ENCODE measurements around the gene HAO2. TPM values are rescaled to one million over a fixed set of nuclear protein-coding genes. Genes with fewer than 3 reads are reported as not detected.

The HAO2 gene
- total and polyA plus RNA-seq, 4 donors = 0.27 to 0.56 TPM; not detected in 2

GRCh38 chr1:119388450-119388849 lies 19.9 kb downstream of the HAO2 start:
- no peaks in the 10 kb centered on the region for H3K4me1 ChIP-seq (ENCODE audit: control insufficient read depth, insufficient read depth, low read length)
- no CpG with 5 or more reads among the region's 1 CpG for WGBS (ENCODE audit: insufficient coverage)
- no peaks in the 10 kb centered on the region for H3K9me3 ChIP-seq (ENCODE audit: control insufficient read depth, insufficient read depth, low read length)
- H3K4me3 ChIP-seq (ENCODE audit: low read depth, low read length) = no peak overlapping the region
- no peak for DNase-seq (ENCODE audit: low read depth in 4 of 6, low spot score in 6 of 6)
- no peaks in the 10 kb centered on the region for H3K27me3 ChIP-seq (ENCODE audit: control insufficient read depth, insufficient read depth, low read length)
- H3K36me3 ChIP-seq (ENCODE audit: control insufficient read depth, insufficient read depth, low read length) = no peaks in the 10 kb centered on the region
- H3K27ac ChIP-seq (ENCODE audit: low read depth, low read length) = no peak overlapping the region

DNA sequence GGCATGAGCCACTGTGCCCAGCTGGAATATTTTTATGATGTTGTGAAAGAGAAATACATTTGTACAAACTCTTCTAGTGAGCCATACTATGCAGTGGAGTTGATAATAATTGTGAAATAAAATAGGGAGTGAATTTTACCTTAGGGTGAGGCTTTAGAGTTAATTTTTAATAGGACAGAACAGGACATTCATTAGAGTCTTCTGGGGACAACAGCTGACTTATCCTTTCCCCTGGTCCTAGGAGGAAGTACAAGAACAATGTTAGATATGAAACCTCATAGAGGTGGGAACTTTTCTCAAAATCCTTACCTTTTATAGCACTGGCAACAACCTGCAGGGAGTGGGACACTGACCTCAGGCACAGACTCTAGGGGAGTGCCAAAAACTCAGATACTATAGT lies 21.9 kb downstream of the HAO2 start:
- Histone ChIP-seq H3K4me3 (ENCODE audit: low read depth, low read length) (no peak overlapping the region), H3K27me3 (ENCODE audit: control insufficient read depth, insufficient read depth, low read length) (no peaks in the 10 kb centered on the region), H3K36me3 (ENCODE audit: control insufficient read depth, insufficient read depth, low read length) (no peaks in the 10 kb centered on the region), H3K4me1 (ENCODE audit: control insufficient read depth, insufficient read depth, low read length) (no peaks in the 10 kb centered on the region), H3K9me3 (ENCODE audit: control insufficient read depth, insufficient read depth, low read length) (no peaks in the 10 kb centered on the region), H3K27ac (ENCODE audit: low read depth, low read length) (no peak overlapping the region)
- no peak for DNase-seq (ENCODE audit: low read depth in 4 of 6, low spot score in 6 of 6)

- H3K27ac ChIP-seq (ENCODE audit: low read depth, low read length) = no peak overlapping the region
These were observed 23.2 kb downstream of the HAO2 start for GRCh38 chr1:119391749-119392148.

GRCh38 chr1:119394085-119394484 lies 25.5 kb downstream of the HAO2 start:
- WGBS (ENCODE audit: insufficient coverage) = 100% methylated on average over 1 of the region's 1 CpG
- H3K36me3 ChIP-seq (ENCODE audit: control insufficient read depth, insufficient read depth, low read length) = no peaks in the 10 kb centered on the region
- no peaks in the 10 kb centered on the region for H3K27me3 ChIP-seq (ENCODE audit: control insufficient read depth, insufficient read depth, low read length)
- no peak overlapping the region for H3K27ac ChIP-seq (ENCODE audit: low read depth, low read length)
- no peak overlapping the region for H3K4me3 ChIP-seq (ENCODE audit: low read depth, low read length)
- H3K9me3 ChIP-seq (ENCODE audit: control insufficient read depth, insufficient read depth, low read length) = no peaks in the 10 kb centered on the region
- no peaks in the 10 kb centered on the region for H3K4me1 ChIP-seq (ENCODE audit: control insufficient read depth, insufficient read depth, low read length)
- DNase-seq (ENCODE audit: low read depth in 4 of 6, low spot score in 6 of 6) = no peak

More at GRCh38 chr1:119391749-119392148, 23.2 kb downstream of the HAO2 start:
- H3K36me3 ChIP-seq (ENCODE audit: control insufficient read depth, insufficient read depth, low read length) = no peaks in the 10 kb centered on the region
- 77% methylated on average over 3 of the region's 3 CpGs for WGBS (ENCODE audit: insufficient coverage)
- no peaks in the 10 kb centered on the region for H3K9me3 ChIP-seq (ENCODE audit: control insufficient read depth, insufficient read depth, low read length)
- H3K27me3 ChIP-seq (ENCODE audit: control insufficient read depth, insufficient read depth, low read length) = no peaks in the 10 kb centered on the region
- H3K4me1 ChIP-seq (ENCODE audit: control insufficient read depth, insufficient read depth, low read length) = no peaks in the 10 kb centered on the region
- H3K4me3 ChIP-seq (ENCODE audit: low read depth, low read length) = no peak overlapping the region
- no peak for DNase-seq (ENCODE audit: low read depth in 4 of 6, low spot score in 6 of 6)

DNA sequence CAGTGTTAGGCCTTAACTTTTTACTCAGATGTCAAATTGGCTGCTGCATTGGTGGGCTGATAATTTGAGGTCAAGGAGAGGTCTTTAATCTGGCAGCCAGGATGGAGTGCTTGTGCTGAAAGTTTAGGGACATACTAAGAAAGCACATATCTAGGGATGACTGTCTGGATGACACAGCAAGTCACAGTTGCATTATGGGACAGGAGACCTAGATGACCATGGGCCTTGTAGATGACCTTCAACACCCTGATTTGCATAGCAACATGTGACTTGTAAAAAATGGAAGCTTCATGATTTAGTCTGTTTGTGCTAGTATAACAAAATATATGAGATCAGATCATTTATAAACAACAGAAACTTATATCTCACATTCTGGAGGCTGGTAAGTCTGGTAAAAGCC lies 28.4 kb downstream of the HAO2 start:
- H3K9me3 ChIP-seq (ENCODE audit: control insufficient read depth, insufficient read depth, low read length) = no peaks in the 10 kb centered on the region
- H3K27ac ChIP-seq (ENCODE audit: low read depth, low read length) = no peak overlapping the region

GRCh38 chr1:119397986-119398385 lies 29.4 kb downstream of the HAO2 start:
- Histone ChIP-seq H3K9me3 (ENCODE audit: control insufficient read depth, insufficient read depth, low read length) (no peaks in the 10 kb centered on the region), H3K4me3 (ENCODE audit: low read depth, low read length) (no peak overlapping the region), H3K36me3 (ENCODE audit: control insufficient read depth, insufficient read depth, low read length) (no peaks in the 10 kb centered on the region), H3K27ac (ENCODE audit: low read depth, low read length) (no peak overlapping the region), H3K27me3 (ENCODE audit: control insufficient read depth, insufficient read depth, low read length) (no peaks in the 10 kb centered on the region), H3K4me1 (ENCODE audit: control insufficient read depth, insufficient read depth, low read length) (no peaks in the 10 kb centered on the region)
- WGBS (ENCODE audit: insufficient coverage) = 81% methylated on average over 2 of the region's 3 CpGs
- DNase-seq (ENCODE audit: low read depth in 4 of 6, low spot score in 6 of 6) = no peak

More for the DNA sequence above, 28.4 kb downstream of the HAO2 start:
- no peaks in the 10 kb centered on the region for H3K4me1 ChIP-seq (ENCODE audit: control insufficient read depth, insufficient read depth, low read length)
- no peak for DNase-seq (ENCODE audit: low read depth in 4 of 6, low spot score in 6 of 6)
- no peak overlapping the region for H3K4me3 ChIP-seq (ENCODE audit: low read depth, low read length)
- H3K36me3 ChIP-seq (ENCODE audit: control insufficient read depth, insufficient read depth, low read length) = no peaks in the 10 kb centered on the region
- H3K27me3 ChIP-seq (ENCODE audit: control insufficient read depth, insufficient read depth, low read length) = no peaks in the 10 kb centered on the region

DNA sequence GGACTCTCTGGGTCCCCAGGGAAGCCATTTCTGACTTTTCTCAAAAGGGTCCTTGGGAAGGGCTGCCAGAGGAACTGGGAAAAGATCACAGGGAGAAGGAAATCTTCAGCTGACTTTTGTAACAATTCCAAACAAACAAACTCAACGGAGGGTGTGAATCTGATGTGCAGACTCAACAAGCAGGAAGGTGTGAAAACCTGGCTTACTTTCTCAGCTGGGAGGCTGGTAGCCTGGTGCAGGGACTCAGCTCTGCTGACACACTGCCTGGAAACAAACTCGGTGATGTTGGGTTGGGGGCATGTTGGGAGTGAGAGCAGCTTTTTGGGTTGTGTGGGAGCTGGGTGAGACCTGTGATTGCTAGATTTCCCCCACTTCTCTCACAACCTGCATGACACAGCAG lies 36.2 kb downstream of the HAO2 start:
- Histone ChIP-seq H3K4me3 (ENCODE audit: low read depth, low read length) (no peak overlapping the region), H3K27me3 (ENCODE audit: control insufficient read depth, insufficient read depth, low read length) (no peaks in the 10 kb centered on the region), H3K4me1 (ENCODE audit: control insufficient read depth, insufficient read depth, low read length) (no peaks in the 10 kb centered on the region), H3K27ac (ENCODE audit: low read depth, low read length) (no peak overlapping the region), H3K36me3 (ENCODE audit: control insufficient read depth, insufficient read depth, low read length) (no peaks in the 10 kb centered on the region), H3K9me3 (ENCODE audit: control insufficient read depth, insufficient read depth, low read length) (no peaks in the 10 kb centered on the region)
- no peak for DNase-seq (ENCODE audit: low read depth in 4 of 6, low spot score in 6 of 6)
- 33% methylated on average over 1 of the region's 2 CpGs for WGBS (ENCODE audit: insufficient coverage)

DNA sequence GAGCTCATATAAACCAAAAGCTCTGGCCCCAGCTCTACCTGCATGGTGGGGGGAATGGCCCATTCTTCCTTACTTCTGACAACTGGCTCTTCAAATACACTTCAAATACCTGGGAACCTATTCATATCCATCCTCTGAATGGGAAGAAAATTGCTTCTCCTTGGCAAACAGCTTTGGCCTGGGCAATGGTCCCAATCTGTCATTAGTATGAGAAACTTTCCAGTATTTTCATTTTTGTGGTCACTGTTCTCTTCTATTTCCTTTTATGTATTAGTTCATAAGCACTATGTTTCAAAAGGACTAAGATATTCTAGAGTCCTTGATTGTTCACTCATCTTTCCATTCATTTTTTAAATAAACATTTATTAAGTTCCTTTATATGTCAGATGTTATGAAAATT lies 41.1 kb downstream of the HAO2 start:
- H3K4me1 ChIP-seq (ENCODE audit: control insufficient read depth, insufficient read depth, low read length) = no peaks in the 10 kb centered on the region
- no peak overlapping the region for H3K27ac ChIP-seq (ENCODE audit: low read depth, low read length)
- H3K4me3 ChIP-seq (ENCODE audit: low read depth, low read length) = no peak overlapping the region
- no peaks in the 10 kb centered on the region for H3K9me3 ChIP-seq (ENCODE audit: control insufficient read depth, insufficient read depth, low read length)
- H3K36me3 ChIP-seq (ENCODE audit: control insufficient read depth, insufficient read depth, low read length) = no peaks in the 10 kb centered on the region
- DNase-seq (ENCODE audit: low read depth in 4 of 6, low spot score in 6 of 6) = no peak
- no peaks in the 10 kb centered on the region for H3K27me3 ChIP-seq (ENCODE audit: control insufficient read depth, insufficient read depth, low read length)

DNA sequence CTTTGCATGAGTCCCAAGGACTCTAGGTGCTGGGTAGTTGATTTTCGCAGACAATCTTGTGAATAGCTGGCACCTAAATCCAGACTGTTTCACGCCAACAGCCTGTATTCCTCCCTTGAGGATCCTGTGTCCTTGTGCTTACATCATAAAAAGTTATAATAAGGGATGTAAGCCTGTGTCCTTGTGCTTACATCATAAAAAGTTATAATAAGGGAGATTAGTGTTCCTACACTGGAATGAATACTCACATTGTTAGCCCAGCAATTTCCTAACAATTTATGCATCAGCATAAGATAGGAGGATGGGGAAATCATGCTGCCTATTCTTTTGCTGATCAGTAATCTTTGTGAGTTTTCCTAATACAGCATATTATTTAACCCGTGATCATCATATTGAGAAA lies 42.4 kb downstream of the HAO2 start:
- Histone ChIP-seq H3K4me1 (ENCODE audit: control insufficient read depth, insufficient read depth, low read length) (no peaks in the 10 kb centered on the region), H3K9me3 (ENCODE audit: control insufficient read depth, insufficient read depth, low read length) (no peaks in the 10 kb centered on the region), H3K27me3 (ENCODE audit: control insufficient read depth, insufficient read depth, low read length) (no peaks in the 10 kb centered on the region), H3K27ac (ENCODE audit: low read depth, low read length) (no peak overlapping the region), H3K36me3 (ENCODE audit: control insufficient read depth, insufficient read depth, low read length) (no peaks in the 10 kb centered on the region), H3K4me3 (ENCODE audit: low read depth, low read length) (no peak overlapping the region)
- WGBS (ENCODE audit: insufficient coverage) = no CpG with 5 or more reads among the region's 3 CpGs
- DNase-seq (ENCODE audit: low read depth in 4 of 6, low spot score in 6 of 6) = no peak

DNA sequence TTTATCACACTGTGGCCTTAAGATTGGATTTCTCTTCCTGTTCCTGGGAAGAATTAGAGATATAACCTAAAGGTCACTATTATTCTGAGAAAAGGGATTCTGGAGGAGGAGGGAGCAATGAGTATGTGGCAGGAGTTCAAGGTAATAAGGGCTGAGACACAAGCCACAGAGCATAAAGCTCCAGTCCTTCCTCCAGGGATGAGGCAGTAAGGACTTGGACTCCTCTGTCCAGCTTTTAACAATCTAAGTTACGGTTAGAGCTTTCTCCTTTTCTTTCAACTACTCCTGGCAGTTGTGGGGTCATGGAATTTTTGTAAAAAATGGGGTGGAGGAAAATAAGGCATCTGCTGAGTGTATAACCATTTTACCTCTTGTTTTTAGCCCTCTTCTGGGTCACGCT lies 46.4 kb downstream of the HAO2 start, which contains the start of gene HSD3B2:
Gene HSD3B2, plus strand, starts transcription at position 201 of the 400 bp plus-strand sequence. CDS start 270 bp downstream, outside the sequence.
- no peaks in the 10 kb centered on the region for H3K9me3 ChIP-seq (ENCODE audit: control insufficient read depth, insufficient read depth, low read length)
- 100% methylated on average over 1 of the region's 2 CpGs for WGBS (ENCODE audit: insufficient coverage)
- no peak for DNase-seq (ENCODE audit: low read depth in 4 of 6, low spot score in 6 of 6)
- H3K4me3 ChIP-seq (ENCODE audit: low read depth, low read length) = no peak within 1 kb of the TSS
- no peaks in the 10 kb centered on the region for H3K27me3 ChIP-seq (ENCODE audit: control insufficient read depth, insufficient read depth, low read length)
- no peaks in the 10 kb centered on the region for H3K4me1 ChIP-seq (ENCODE audit: control insufficient read depth, insufficient read depth, low read length)
- no peak within 1 kb of the TSS for H3K27ac ChIP-seq (ENCODE audit: low read depth, low read length)
- no peaks in the 10 kb centered on the region for H3K36me3 ChIP-seq (ENCODE audit: control insufficient read depth, insufficient read depth, low read length)

Measured in spinal cord (tissue), 10 donors.